H1 (cell line): ENCODE measurements around the gene SGO2. TPM values are rescaled to one million over a fixed set of nuclear protein-coding genes. Genes with fewer than 3 reads are reported as not detected.
A peak's percentile ranks its signal among the peaks of the same experiment; 100 is the strongest.

Experiments
- CTCF ChIA-PET: fragments of 300-600 bp; sonication (Branson Sonifier 250); formaldehyde crosslinking; loops from one replicate; lab custom pipeline; 2021; ENCODE audit not compliant: partially characterized antibody; lab: Charles Lee
- POLR2A ChIA-PET: fragments of 300-600 bp; sonication (Branson Sonifier 250); formaldehyde crosslinking; loops from one replicate; lab custom pipeline; 2021; ENCODE audit warnings: inconsistent platforms; ENCODE audit not compliant: partially characterized antibody; lab: Charles Lee
- DNase-seq, 2 experiments: peaks; one replicate each; pipeline versions ENCODE4 v3.0.0 to v3.0.0-alpha.2; 2010 to 2022; ENCODE audit warnings: low spot score in 2 of 2, low read depth in 1 of 2, mixed read lengths in 1 of 2
- FAIRE-seq: peaks from 2 replicates; lab custom pipeline; 2011; peaks lifted over from hg19 to GRCh38; lab: Jason Lieb, UNC
- H2AFZ ChIP-seq: 2 replicates; pipeline ENCODE4 v1.8.1; 2012; ENCODE audit warnings: low read length, inconsistent platforms
- H2AK5ac ChIP-seq: 2 replicates; pipeline ENCODE4 v1.6.1; 2013; ENCODE audit warnings: low read depth, low read length
- H2BK120ac ChIP-seq: replicated peaks from 2 replicates; pipeline ENCODE3; 2013; ENCODE audit warnings: low read depth, low read length, inconsistent platforms
- H2BK12ac ChIP-seq: 2 replicates; pipeline ENCODE4 v1.6.1; 2013; ENCODE audit warnings: low read depth, low read length
- H2BK15ac ChIP-seq: 2 replicates; pipeline ENCODE4 v1.6.1; 2013; ENCODE audit warnings: low read length
- H2BK20ac ChIP-seq: 2 replicates; pipeline ENCODE4 v1.6.1; 2013; ENCODE audit warnings: low read length
- H2BK5ac ChIP-seq: 2 replicates; pipeline ENCODE4 v1.6.1; 2013; ENCODE audit warnings: low read depth, low read length
- H3K14ac ChIP-seq: 2 replicates; pipeline ENCODE4 v1.6.1; 2013; ENCODE audit warnings: inconsistent platforms; ENCODE audit not compliant: insufficient read length
- H3K18ac ChIP-seq: 2 replicates; pipeline ENCODE4 v1.6.1; 2013; ENCODE audit warnings: low read length; ENCODE audit errors: extremely low read depth
- H3K23ac ChIP-seq: 2 replicates; pipeline ENCODE4 v1.6.1; 2013; ENCODE audit warnings: inconsistent platforms; ENCODE audit not compliant: insufficient read length
- H3K23me2 ChIP-seq: 2 replicates; pipeline ENCODE4 v1.6.1; 2013; ENCODE audit warnings: low read depth, low read length
- H3K27ac ChIP-seq: 2 replicates; pipeline ENCODE4 v1.6.1; 2011; ENCODE audit warnings: low read depth, low read length, inconsistent platforms
- H3K27me3 ChIP-seq, 4 experiments: replicated peaks in 1 of 4; 1 replicate in 1 of 4; 2 replicates in 3 of 4; pipeline versions ENCODE4 v1.6.1 to v1.8.1; 2011 to 2013; ENCODE audit warnings: low read length in 3 of 4, mild to moderate bottlenecking in 3 of 4, inconsistent platforms in 2 of 4, mixed read lengths in 2 of 4, moderate library complexity in 1 of 4; ENCODE audit not compliant: control insufficient read depth in 3 of 4, insufficient read depth in 3 of 4; ENCODE audit errors: extremely low read depth in 1 of 4
- H3K36me3 ChIP-seq, 4 experiments: 2 replicates each; pipeline versions ENCODE4 v1.6.1 to v1.8.1; 2011 to 2013; ENCODE audit warnings: mild to moderate bottlenecking in 4 of 4, low read length in 3 of 4, moderate library complexity in 2 of 4, control low read depth in 1 of 4, inconsistent platforms in 1 of 4; ENCODE audit not compliant: insufficient read depth in 4 of 4, control insufficient read depth in 2 of 4
- H3K4ac ChIP-seq: replicated peaks from 2 replicates; pipeline ENCODE3; 2013; ENCODE audit warnings: low read length, low read depth, mixed read lengths, inconsistent platforms; ENCODE audit not compliant: insufficient read length
- H3K4me1 ChIP-seq, 4 experiments: replicated peaks in 1 of 4; 1 replicate in 1 of 4; 2 replicates in 3 of 4; pipeline versions ENCODE4 v1.6.1 to v1.8.1; 2011 to 2013; ENCODE audit warnings: low read length in 3 of 4, inconsistent platforms in 2 of 4, mixed read lengths in 1 of 4; ENCODE audit not compliant: insufficient read depth in 4 of 4, control insufficient read depth in 3 of 4
- H3K4me2 ChIP-seq, 2 experiments: 2 replicates each; pipeline versions ENCODE4 v1.6.1 to v1.8.1; 2011 to 2013; ENCODE audit warnings: low read depth in 2 of 2, low read length in 2 of 2, control low read depth in 1 of 2, inconsistent platforms in 1 of 2, mild to moderate bottlenecking in 1 of 2; ENCODE audit not compliant: insufficient read depth in 1 of 2
- H3K4me3 ChIP-seq, 4 experiments: fragments of 200-600, 300-600 bp in 1 of 4; sonication (generic), shearing (Covaris generic), sonication (Bioruptor Twin) in 1 of 4; 2 replicates each; pipeline versions ENCODE4 v1.5.1 to v1.8.1; 2011 to 2016; ENCODE audit warnings: low read length in 4 of 4, low read depth in 3 of 4, control low read depth in 2 of 4, inconsistent platforms in 2 of 4, mild to moderate bottlenecking in 2 of 4, mixed read lengths in 1 of 4, moderate library complexity in 1 of 4; ENCODE audit not compliant: insufficient read depth in 2 of 4; ENCODE audit errors: extremely low read depth in 1 of 4
- H3K56ac ChIP-seq: replicated peaks from 2 replicates; pipeline ENCODE3; 2013; ENCODE audit warnings: low read depth, mild to moderate bottlenecking, mixed read lengths, low read length, inconsistent platforms; ENCODE audit not compliant: insufficient read length
- H3K79me1 ChIP-seq: 2 replicates; pipeline ENCODE4 v1.6.1; 2013; ENCODE audit warnings: low read depth, low read length, control low read depth
- H3K79me2 ChIP-seq, 2 experiments: 2 replicates each; pipeline versions ENCODE4 v1.6.1 to v1.8.1; 2012 to 2013; ENCODE audit warnings: low read length in 2 of 2, mild to moderate bottlenecking in 2 of 2, inconsistent platforms in 1 of 2; ENCODE audit not compliant: insufficient read depth in 2 of 2, control insufficient read depth in 1 of 2
- H3K9ac ChIP-seq, 4 experiments: replicated peaks in 1 of 4; 1 replicate in 1 of 4; 2 replicates in 3 of 4; pipeline versions ENCODE4 v1.6.1 to v1.8.1; 2011 to 2013; ENCODE audit warnings: low read depth in 3 of 4, low read length in 3 of 4, control low read depth in 2 of 4, mild to moderate bottlenecking in 2 of 4, moderate library complexity in 2 of 4, inconsistent platforms in 1 of 4; ENCODE audit errors: extremely low read depth in 1 of 4
- H3K9me3 ChIP-seq, 2 experiments: 2 replicates each; pipeline versions ENCODE4 v1.6.1 to v1.8.1; 2012 to 2013; ENCODE audit warnings: mild to moderate bottlenecking in 2 of 2, moderate library complexity in 2 of 2, control low read depth in 1 of 2, inconsistent platforms in 1 of 2, low read depth in 1 of 2, low read length in 1 of 2, mixed read lengths in 1 of 2; ENCODE audit not compliant: insufficient read depth in 2 of 2
- H4K20me1 ChIP-seq, 2 experiments: replicated peaks in 1 of 2; 2 replicates each; pipeline versions ENCODE3 to v1.8.1; 2011 to 2013; ENCODE audit warnings: inconsistent platforms in 2 of 2, low read length in 2 of 2, mild to moderate bottlenecking in 1 of 2; ENCODE audit not compliant: insufficient read depth in 2 of 2, control insufficient read depth in 1 of 2
- H4K5ac ChIP-seq: 2 replicates; pipeline ENCODE4 v1.6.1; 2013; ENCODE audit warnings: low read length, low read depth, mixed read lengths, inconsistent platforms; ENCODE audit not compliant: insufficient read length
- H4K8ac ChIP-seq: 2 replicates; pipeline ENCODE4 v1.8.0; 2013; ENCODE audit warnings: mild to moderate bottlenecking, moderate library complexity, low read length, inconsistent platforms; ENCODE audit not compliant: insufficient read depth; ENCODE audit errors: extremely low read depth
- H4K91ac ChIP-seq: replicated peaks from 2 replicates; pipeline ENCODE3; 2013; ENCODE audit warnings: low read length, mixed read lengths, inconsistent platforms; ENCODE audit not compliant: insufficient read length
- KDM1A ChIP-seq: fragments of 200-600, 300-600 bp; sonication (generic); IDR thresholded peaks from 2 replicates; pipeline ENCODE4 v1.7.1; 2016; ENCODE audit warnings: mild to moderate bottlenecking, low read length, borderline replicate concordance
- KDM5A ChIP-seq: fragments of 200-600 bp; IDR thresholded peaks from 2 replicates; pipeline ENCODE4 v1.7.1; 2012; ENCODE audit warnings: mild to moderate bottlenecking, low read length, inconsistent platforms, mixed read lengths
- WGBS, 2 experiments: shearing (Covaris generic) in 1 of 2; methylation state at CpG; one replicate each; pipeline versions ENCODE4 v1.1.6 to v1.1.7; 2013 to 2015; ENCODE audit warnings: low lambda C conversion rate in 2 of 2, mixed read lengths in 2 of 2, inconsistent platforms in 1 of 2, low coverage in 1 of 2, missing lambda C conversion rate in 1 of 2; ENCODE audit not compliant: insufficient replicate concordance in 2 of 2, insufficient coverage in 1 of 2, insufficient read length in 1 of 2; ENCODE audit errors: extremely low coverage in 1 of 2, missing lambda C conversion rate in 1 of 2; 5-methylcytosine and 5-hydroxymethylcytosine counted together
- polyA plus RNA-seq, 7 experiments: library from polyadenylated mRNA; depleted of rRNA in 3 of 7; stranded (reverse) in 5 of 7; unstranded in 2 of 7; fragments of >200 nt in 5 of 7; fragments of 200-250 nt in 2 of 7; gene quantifications; 1 replicate in 5 of 7; 2 replicates in 1 of 7; 4 replicates in 1 of 7; pipeline versions ENCODE4 v1.2.1 to v1.2.3, GENCODE V29; 2011 to 2013; ENCODE audit warnings: missing spikeins in 2 of 7, mixed read lengths in 2 of 7
- total RNA-seq: library from RNA; stranded (reverse); fragmentation: NEBNext Ultra II Directional; extraction: Animal tissue kit (Norgen Biotek cat#: 25700); gene quantifications from 2 replicates; pipeline ENCODE4 v1.2.1, GENCODE V29; 2021

SGO2 gene
- total and polyA plus RNA-seq, 2 of the 8 experiments (the other 6 are each of a cell fraction or from before 2014, with no cell fraction given), result 2.4 to 33.2 TPM

DNA sequence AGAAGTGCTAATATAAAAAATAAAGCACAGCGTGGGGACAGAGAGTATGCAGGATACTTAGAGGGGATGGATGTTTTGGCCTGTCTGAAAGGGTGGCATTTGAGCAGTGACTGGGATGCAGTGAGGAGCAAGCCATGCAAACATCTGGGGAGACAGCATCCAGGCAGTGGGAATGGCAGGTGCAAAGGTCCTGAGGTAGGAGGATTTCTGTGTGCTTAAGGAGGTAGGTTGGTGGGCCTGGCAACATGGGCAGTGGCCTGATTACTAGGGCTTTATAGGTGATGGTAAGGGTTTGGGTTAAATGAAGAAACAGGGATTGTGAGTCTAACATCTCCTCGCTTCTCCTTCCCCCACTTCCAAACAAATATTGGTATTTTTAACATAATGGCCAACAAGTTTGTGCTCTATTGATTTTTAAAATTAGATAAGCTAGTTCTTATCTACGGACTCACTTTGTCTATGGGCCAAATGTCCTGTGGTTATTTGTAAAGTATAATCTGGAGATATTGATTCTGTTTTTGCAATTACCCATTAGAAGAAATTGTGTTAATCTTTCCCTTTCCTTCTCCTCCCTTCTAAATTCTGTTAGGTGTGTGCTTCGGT is 62.2 kb downstream of the SGO2 start:
- no peaks in the 10 kb centered on the region for H4K20me1 ChIP-seq
- H3K18ac ChIP-seq, result no peak overlapping the region
- H2BK5ac ChIP-seq, result no peak overlapping the region
- 83% methylated on average over 4 of the region's 4 CpGs; no CpG with 5 or more reads in 1 of the 2 experiments for WGBS, 2 experiments
- no peaks in the 10 kb centered on the region for H3K79me2 ChIP-seq
- H3K14ac ChIP-seq, result no peak overlapping the region
- H3K4me1 ChIP-seq, result peaks cover 0 to 6% (median 1%) of the 10 kb centered on the region in 4 experiments; a peak in 1 of 7 replicates
- DNase-seq (no peak), FAIRE-seq (no peak)
- no peak overlapping the region for H3K4ac ChIP-seq
- no peak overlapping the region for H2BK12ac ChIP-seq
- H2BK120ac ChIP-seq, result no peak overlapping the region
- no peak overlapping the region for H4K91ac ChIP-seq
- no peak overlapping the region for H3K56ac ChIP-seq
- no peak overlapping the region for H3K4me2 ChIP-seq
- TF ChIP-seq KDM5A (no peak), KDM1A (peak; percentile 43; the same call in 1 of the 2 replicates)
- H2AK5ac ChIP-seq, result no peak overlapping the region
- POLR2A ChIA-PET, result no interaction called here
- peaks cover 0 to 13% (median 8%) of the 10 kb centered on the region in 4 experiments; a peak in 5 of 7 replicates for H3K27me3 ChIP-seq
- H3K9me3 ChIP-seq, result no peaks in the 10 kb centered on the region
- H3K9ac ChIP-seq, result no peak overlapping the region
- no peak overlapping the region for H3K23ac ChIP-seq
- H2BK15ac ChIP-seq, result no peak overlapping the region
- no peak overlapping the region for H2AFZ ChIP-seq
- H3K79me1 ChIP-seq, result no peaks in the 10 kb centered on the region
- no peak overlapping the region for H4K8ac ChIP-seq
- CTCF ChIA-PET, result interaction anchor here (0.7 to 3.3 kb wide), 10 partner anchors 9 to 614 kb away, joined by 3 to 12 read pairs (median 3); no protein-coding TSS in a partner anchor
- no peak overlapping the region for H3K4me3 ChIP-seq
- H3K36me3 ChIP-seq, result no peaks in the 10 kb centered on the region
- peaks cover 8% of the 10 kb centered on the region for H3K23me2 ChIP-seq
- no peak overlapping the region for H3K27ac ChIP-seq
- H2BK20ac ChIP-seq, result no peak overlapping the region
- no peak overlapping the region for H4K5ac ChIP-seq
